NCI-H2227 (cell line): ENCODE data around the gene SCUBE1.
"Not testable (repeated sequence)": the region's sequence is repeated elsewhere in the genome, so short reads cannot be mapped to it uniquely, and the experiment has no call there.

ENCODE experiments used
- DNase-seq: peaks from one replicate; lab custom pipeline; 2025; ENCODE audit not compliant: unreplicated experiment; lab: John Stamatoyannopoulos, UW

SCUBE1 gene

DNA sequence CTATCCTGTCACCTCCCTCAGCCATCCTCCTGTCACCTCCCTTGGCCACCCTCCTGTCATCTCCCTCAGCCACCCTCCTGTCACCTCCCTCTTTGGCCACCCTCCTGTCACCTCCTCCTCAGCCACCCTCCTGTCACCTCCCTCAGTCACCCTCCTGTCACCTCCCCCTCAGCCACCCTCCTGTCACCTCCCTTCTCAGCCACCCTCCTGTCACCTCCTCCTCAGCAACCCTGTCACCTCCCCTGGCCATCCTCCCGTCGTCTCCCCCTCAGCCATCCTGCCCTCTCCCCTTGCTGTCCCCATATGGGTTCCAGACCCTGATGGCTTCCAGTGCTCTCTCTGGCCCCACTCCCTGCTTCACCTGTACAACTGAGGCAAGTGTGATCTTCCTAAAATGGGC lies 61.8 kb downstream of the SCUBE1 start:
- no peak for DNase-seq

GRCh38 chr22:43280523-43280886 lies 62.7 kb downstream of the SCUBE1 start:
- not testable (repeated sequence) for DNase-seq

DNA sequence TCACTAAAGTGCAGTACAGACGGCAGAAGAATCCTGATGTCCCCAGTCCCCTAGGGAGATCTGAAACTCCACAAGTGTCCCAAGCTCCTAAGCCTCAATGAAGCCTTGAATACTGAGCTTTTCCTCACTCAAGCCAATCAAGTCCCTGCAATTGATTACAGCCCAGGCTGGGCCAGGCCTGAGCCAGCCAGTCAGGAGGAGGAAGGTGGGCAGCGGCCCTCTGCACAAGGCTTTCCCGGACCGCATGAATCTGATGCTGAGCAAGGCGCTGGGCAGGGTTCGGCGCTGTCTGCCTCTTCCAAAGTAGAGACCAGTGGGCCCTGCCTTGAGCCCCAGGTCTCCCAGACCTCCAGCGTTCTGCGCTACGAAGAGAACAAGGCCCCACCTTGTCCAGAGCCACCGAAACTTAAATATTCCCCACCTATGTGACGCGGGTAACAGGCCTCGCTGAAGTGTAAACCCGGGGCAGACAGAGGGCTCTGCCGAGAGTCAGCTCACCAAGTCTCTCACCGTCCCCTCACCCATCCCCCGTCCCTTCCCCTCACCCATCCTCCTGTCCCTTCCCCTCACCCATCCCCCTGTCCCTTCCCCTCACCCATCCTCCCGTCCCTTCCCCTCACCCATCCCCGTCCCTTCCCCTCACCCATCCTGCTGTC lies 63.2 kb downstream of the SCUBE1 start:
- no peak for DNase-seq

DNA sequence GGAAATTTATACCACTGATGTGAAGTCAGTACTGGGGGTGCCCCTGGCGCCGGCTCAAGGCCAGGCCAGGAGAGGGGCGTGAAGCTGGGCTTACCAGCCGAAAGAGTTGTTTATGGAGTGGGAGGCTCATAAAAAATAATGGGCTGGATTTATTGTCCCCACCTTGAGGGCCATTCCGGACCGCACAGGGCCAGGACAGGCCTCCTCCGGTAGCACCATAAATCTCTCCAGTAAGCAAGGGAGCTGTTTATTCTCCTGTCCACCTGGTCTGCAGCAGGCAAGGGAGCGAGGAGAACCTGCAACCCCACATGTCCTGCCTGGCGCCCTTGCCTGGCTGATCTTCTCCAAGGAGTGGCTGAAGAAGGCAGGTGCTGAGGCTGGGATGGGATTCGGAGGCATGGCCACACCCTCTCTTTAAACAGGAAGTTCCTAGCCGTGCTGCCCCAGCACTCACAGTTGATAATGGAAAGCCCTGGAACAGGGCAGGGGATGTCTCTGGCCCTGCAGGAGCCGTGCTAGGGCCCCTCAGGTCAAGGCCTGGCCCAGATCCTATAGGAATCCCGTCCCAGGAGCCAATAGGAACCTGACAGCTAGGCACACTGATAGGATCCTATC lies 65.1 kb downstream of the SCUBE1 start:
- DNase-seq = no peak

- no peak for DNase-seq
Measured at GRCh38 chr22:43277091-43277490, 66.1 kb downstream of the SCUBE1 start.

DNA sequence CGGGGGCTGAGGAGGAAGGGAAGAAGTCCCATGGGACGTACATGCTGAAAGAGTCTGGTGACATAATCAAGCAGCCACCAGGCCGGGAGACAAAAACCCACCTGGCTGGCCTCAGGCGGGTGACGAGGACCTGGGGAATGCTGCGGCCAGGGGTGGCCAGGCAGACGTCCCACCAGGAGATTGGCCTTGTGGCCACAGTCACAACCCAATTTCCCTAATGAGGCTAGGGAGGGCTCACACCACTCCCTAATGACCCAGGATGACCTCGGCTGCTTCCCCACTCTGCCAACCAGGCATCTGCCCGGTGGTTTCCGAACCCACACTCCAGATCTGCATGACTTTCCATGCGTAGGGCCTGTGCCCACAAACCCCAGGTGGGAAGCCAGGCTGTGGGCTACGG lies 66.9 kb downstream of the SCUBE1 start:
- no peak for DNase-seq

- no peak for DNase-seq
Measured at GRCh38 chr22:43275545-43276317, 67.4 kb downstream of the SCUBE1 start.

GRCh38 chr22:43274595-43275240 lies 68.5 kb downstream of the SCUBE1 start:
- no peak for DNase-seq

DNA sequence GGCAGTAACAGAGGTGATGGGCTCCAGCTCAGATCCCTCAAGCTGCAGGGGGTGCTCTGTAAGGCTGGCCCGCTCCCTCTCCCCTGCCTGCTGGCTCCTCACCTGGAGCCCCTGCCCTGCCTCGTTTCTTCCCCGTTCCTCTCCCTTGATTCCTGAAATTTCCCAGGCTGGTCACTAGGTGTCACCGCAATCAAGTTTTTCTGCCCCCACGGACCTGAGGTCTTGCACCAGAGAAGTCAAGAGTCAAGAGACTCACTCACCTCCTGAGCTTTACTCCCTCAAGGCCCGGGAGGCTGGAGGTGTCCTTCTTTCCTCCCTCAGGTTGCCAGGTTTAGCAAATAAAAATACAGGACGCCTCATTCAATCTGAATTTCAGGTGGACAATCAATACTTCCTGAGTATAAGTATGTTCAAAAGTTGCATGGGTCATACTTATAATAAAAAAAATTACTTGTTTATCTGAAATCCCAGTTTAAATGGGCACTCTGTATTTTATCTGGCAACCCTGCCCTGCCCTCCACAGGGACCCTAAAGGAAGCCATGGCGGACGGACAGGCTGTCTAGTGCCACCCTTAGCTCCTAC lies 69.2 kb downstream of the SCUBE1 start:
- DNase-seq = peak; percentile 18

- DNase-seq = no peak
Measured at GRCh38 chr22:43272869-43273318, 70.3 kb downstream of the SCUBE1 start.

DNA sequence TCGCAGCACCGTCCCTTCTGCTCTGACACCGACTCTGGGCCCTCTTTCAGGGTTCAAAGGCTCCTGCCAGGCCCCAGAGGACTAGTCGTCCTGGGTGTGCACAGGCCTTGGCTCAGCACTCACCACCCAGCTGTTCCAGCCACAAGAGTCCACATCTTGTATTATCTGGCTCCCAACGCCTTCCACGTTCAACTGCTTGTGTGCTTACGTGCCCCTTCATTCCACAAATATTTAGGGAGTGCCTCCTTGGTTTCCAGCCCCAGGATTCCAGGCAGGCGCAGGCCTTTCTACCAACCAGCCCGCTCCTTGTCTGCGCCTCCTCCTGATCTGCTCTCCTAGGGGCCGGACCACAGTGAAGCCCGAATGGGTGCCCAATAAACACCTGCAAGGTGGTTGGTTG lies 70.9 kb downstream of the SCUBE1 start:
- DNase-seq = no peak

- no peak for DNase-seq
Measured at GRCh38 chr22:43270949-43271348, 72.2 kb downstream of the SCUBE1 start.

GRCh38 chr22:43270314-43270908 lies 72.8 kb downstream of the SCUBE1 start:
- DNase-seq = no peak

DNA sequence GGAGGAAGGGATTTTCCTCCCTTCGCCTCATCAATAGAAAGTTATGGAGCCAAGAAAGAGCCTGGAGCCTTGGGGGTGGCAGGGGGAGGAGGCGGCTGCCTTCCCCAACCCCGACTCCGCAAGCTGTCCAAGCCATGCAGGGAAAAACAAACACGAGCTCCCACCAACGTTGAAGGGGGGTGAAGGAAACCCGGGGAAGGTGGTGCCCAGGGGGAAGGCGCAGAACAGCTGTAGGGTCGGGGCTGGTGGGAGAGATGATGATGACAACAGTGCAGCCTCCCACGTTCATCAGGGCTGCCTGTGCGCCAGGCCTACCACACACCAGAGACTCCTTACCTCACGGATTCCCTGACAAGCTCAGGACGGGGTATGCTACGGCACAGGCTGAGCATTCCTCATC lies 73.5 kb downstream of the SCUBE1 start:
- DNase-seq = no peak

- no peak for DNase-seq
Measured at GRCh38 chr22:43269246-43269645, 73.9 kb downstream of the SCUBE1 start.

DNA sequence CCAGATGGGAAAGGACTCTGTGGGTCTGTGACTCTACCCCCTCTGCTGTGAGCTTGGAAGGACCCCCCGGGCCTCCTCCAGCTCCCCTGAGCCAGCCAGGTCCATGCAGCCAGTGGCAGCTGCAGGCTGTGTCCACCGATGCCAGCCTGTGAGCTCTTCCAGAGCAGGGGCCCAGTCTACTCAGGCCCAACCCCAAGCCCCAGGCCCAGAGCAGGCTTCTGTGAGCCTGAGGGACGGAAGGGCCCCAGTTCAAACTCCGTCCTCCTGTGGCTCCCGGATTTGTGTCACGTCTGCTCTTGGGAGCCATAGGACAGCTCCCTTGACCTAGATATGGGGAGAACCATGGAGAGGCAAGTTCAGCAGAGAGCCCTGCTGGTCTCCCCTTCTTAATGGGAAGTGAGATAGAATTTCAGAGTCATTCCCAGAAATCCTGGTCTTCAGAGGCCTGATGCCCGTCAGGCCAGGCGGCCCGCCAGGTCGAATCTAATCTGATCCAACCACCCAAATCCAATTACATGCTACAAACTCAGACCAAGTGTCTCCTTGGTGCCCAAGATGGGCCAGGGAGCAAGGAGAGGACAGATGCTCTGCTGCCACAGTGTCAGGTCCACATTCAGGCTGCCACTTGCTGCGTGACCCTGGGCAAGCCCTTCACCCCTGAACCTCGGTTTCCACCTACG lies 75.1 kb downstream of the SCUBE1 start:
- no peak for DNase-seq

- no peak for DNase-seq
Measured at GRCh38 chr22:43267332-43267980, 75.7 kb downstream of the SCUBE1 start.

- no peak for DNase-seq
Measured at GRCh38 chr22:43266076-43266475, 77.1 kb downstream of the SCUBE1 start.

DNA sequence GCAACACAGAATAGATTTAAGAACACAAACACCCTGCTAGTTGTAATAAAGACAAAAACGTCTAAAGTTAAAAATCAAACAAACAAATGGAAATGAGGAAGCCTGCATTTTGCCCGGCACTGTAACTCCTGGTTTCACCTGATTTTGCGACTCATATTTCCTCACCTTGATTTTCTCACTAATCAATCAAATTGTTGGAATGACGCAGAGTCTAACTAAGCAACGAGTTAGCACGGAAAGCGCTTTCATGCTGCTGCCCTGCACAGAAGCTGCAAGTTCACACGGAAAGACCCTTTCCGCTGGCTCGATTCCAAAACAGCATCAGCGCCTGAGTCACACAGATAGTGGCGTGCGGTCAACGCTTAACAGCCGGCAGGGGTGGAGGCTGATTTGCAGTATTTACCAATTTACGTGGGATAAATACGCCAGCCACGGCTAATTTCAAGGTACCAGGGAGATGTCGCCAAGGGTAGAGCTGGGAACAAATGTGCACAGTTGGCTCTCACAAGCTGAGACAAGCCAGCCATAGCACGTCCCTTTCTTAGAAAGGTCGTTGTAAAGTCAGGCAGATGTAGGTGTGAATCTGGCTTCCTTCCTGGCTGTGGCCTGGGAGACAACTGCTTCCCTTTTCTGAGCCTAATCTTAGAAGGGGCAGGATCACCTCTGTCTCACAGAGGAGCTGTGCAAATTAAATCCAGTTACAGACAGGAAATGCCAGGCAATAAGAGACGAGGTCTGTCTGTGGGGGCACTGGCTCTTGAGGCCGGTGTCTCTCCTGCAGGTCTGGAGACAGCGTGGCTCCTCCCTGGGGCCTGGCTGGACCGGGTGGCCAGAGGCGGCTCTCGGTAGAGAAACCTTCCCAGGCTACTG lies 79.3 kb downstream of the SCUBE1 start:
- DNase-seq = peak; percentile 52
